HG03354 (cell line): ENCODE results near the gene ANKH.
"Not testable (repeated sequence)": the region's sequence is repeated elsewhere in the genome, so short reads cannot be mapped to it uniquely, and the experiment has no call there.

ENCODE experiments used
- ATAC-seq: cut with Tn5 transposase; IDR thresholded peaks from one replicate; pipeline ENCODE4 v1.9.1; 2021; ENCODE audit warnings: mild to moderate bottlenecking; ENCODE audit not compliant: unreplicated experiment, poor library complexity, severe bottlenecking

Gene ANKH

GRCh38 chr5:14861123-14861765, 10.3 kb downstream of the ANKH start:
- no peak for ATAC-seq

DNA sequence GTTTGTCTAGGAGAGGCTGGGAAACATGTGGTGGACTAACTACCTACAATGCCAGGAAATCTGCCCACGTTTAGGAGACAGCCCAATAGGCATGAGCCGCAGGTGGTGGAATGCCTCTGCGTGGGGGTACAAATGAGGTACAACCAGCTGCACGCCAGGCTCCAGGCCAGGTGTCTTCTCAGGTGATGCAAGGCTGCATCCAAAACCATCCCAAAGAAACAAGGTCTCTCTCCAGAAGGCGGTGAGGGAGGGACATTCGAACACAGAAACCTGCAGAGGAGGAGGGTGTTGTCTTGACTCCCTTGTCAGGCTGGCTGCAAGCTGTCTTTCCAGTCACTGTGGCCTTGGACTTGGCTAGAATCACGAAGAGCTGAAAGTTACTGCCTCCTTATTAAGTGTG, 11.6 kb downstream of the ANKH start:
- ATAC-seq = no peak

DNA sequence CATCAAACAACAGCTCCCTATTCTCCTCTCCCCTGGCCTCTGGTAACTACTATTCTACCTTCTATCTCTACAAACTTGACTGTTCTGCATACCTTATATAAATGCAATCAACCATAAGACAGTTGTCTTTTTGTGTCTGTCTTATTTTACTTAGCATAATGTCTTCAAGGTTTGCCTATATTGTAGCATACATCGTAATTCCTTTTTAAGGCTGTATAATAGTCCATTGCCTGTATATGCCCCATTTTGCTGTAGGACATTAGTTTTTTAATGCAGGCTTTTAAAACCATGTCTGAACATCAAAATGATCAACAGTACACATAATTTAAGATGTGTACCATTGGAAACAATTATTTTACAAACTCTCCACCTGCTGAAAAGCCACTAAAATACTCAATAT, 12.4 kb downstream of the ANKH start:
- no peak for ATAC-seq

GRCh38 chr5:14855366-14855765, 16.2 kb downstream of the ANKH start:
- no peak for ATAC-seq

DNA sequence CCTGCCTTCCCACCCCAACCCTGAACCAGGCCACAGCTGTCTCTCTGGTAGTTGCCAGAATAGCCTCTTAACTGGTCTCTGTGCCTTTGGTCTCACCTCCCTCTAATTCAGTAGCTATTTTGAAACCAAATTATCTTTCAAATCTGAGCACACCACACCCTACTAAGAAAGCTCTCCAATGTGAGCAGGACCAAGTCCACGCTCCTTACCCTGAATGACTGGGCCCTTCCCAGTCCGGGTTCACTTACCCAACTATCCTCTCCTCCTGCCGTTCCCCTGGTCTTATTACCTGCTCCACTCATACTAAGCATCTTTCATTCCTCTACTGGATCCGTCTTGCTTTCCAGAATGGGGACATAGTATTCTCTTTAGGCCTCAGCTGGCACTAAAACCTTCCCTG, 16.8 kb downstream of the ANKH start:
- no peak for ATAC-seq

GRCh38 chr5:14853685-14854084, 17.9 kb downstream of the ANKH start:
- no peak for ATAC-seq

- no peak for ATAC-seq
These were observed 18.8 kb downstream of the ANKH start for GRCh38 chr5:14852779-14853178.

DNA sequence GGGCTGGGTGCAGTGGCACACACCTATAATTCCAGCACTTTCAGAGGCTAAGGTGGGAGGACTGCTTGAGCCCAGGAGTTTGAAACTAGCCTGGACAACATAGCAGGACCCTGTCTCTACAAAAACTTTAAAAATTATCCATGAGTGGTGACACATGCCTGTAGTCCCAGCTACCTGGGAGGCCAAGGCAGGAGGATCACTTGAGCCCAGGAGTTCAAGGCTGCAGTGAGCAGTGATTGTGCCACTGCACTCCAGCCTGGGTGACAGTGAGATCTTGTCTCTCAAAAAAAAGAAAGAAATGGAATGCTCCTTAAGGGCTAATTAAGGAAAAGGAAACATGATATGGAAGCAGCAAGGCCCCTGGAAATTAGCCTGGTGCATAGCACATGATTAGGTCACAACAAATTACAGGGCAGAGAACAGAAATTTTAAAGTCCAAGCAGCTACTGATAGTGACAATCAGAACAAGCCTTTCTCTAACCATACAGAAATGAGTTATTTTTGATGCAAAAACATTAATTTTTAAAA, 19.5 kb downstream of the ANKH start:
- ATAC-seq = no peak

DNA sequence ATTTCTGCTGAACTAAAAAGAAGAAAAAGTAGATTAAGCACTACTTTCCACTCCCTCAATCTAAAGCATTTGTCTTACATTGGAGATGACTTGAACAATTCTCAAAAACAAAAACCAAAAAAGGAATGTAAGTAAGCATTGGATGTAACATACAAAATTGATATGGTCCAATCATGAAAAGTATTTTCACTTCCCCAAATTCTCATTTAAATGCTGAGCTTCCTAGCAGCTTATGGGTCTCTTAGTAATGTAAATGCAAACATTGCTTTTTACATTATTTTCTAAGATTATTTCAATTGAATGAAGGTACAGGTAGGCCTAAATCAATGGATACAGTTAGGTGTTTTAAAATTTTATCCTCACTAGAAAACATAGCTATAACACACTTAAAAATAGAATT, 20.0 kb downstream of the ANKH start:
- ATAC-seq = no peak

GRCh38 chr5:14851050-14851419, 20.5 kb downstream of the ANKH start:
- no peak for ATAC-seq

DNA sequence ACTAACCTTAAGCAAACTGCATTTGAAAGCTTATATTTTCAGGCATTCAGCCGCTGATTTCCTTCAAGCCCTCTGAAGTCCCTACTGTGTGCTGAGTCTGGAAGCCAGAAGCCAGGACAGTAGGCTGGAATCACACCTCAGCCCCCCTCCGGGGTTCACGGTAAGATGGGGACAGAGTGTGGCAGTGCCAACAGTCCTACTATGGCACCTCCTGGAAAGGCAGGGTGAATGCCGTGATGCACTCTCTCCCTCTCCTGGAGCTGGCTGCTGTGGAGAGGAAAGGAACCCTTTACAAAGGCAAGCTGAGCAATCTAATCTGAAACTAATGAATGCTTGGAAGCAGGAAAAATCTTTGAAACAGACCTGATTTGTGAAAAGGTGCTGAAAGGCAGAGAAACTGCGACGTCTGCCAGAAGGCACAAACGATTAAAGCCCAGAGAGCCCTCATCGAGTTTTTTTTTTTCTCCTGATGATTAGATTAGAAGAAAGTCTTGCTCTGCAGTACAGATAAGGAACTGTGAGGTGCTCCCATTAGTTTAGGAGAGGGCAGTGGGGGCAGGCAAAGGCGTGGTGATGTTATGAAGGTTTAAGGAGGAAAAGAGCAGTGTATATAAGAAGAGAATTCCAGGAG, 21.0 kb downstream of the ANKH start:
- ATAC-seq = no peak

DNA sequence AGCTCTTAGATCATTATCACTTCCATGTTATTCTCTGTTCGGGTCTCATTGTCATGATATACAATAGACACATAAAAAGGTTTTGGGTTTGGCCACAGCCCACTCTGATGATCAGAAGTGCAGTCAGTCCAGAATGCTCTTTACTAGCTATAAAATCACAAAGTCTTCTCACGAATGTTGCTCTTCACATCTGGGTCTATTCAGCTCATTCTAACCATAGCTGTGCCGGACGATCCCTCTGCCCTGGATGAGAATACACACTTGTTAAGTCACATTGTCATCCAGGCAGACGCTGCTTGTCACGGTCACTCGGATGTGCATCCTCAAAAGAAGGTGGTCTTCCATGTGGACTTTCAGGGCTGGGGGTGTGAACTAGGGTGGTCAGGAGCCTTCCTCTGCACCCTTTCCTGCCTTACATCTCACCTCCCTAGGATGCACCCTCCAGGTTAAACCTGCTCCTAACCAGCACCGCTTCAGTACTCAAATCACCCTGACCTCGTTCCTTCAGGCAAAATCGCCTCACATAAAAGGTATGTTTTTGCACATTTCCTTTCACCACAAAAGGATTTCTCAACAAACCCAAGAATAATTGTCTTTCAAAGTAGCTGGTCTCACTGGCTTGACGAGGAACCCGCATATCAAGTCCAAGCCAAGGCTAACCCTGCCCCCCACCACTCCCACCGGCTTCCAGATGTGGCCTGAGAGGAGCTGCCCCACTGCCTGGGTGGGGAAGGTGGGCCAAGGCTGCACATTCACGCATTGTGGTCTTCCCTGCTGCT, 21.9 kb downstream of the ANKH start:
- ATAC-seq = no peak

GRCh38 chr5:14848942-14849341, 22.6 kb downstream of the ANKH start:
- not testable (repeated sequence) for ATAC-seq

- ATAC-seq = no peak
These were observed 23.2 kb downstream of the ANKH start for GRCh38 chr5:14848385-14848784.

- no peak for ATAC-seq
These were observed 24.1 kb downstream of the ANKH start for GRCh38 chr5:14847471-14847870.

GRCh38 chr5:14842117-14842516, 29.5 kb downstream of the ANKH start:
- no peak for ATAC-seq

- ATAC-seq = no peak
These were observed 31.0 kb downstream of the ANKH start for GRCh38 chr5:14840624-14841023.

GRCh38 chr5:14838396-14839319, 32.9 kb downstream of the ANKH start:
- no peak for ATAC-seq

- ATAC-seq = not testable (repeated sequence)
These were observed 34.0 kb downstream of the ANKH start for GRCh38 chr5:14837423-14838122.
